Measurements from ENCODE around the gene FSIP2.

The FSIP2 gene

DNA sequence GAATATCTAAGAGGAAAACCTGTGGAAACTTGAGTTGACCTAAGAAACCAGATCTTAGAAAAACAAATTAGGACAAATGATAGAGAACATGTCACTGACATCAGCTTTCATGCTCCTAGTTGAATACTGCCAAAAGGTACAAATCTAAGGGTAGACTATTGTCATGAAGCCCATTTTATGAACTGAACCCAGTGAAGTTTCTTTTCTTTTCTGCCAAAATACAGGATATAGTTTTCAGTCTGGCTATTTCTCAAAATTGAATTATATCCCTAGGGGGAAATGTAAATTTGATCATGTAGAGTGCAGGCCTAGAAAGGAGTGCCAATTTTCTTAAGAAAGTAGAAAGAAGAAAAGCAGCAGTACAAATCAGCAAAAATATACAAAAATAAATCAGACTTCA, 46.6 kb downstream of the FSIP2 start:
- TF ChIP-seq, protein P1, sequence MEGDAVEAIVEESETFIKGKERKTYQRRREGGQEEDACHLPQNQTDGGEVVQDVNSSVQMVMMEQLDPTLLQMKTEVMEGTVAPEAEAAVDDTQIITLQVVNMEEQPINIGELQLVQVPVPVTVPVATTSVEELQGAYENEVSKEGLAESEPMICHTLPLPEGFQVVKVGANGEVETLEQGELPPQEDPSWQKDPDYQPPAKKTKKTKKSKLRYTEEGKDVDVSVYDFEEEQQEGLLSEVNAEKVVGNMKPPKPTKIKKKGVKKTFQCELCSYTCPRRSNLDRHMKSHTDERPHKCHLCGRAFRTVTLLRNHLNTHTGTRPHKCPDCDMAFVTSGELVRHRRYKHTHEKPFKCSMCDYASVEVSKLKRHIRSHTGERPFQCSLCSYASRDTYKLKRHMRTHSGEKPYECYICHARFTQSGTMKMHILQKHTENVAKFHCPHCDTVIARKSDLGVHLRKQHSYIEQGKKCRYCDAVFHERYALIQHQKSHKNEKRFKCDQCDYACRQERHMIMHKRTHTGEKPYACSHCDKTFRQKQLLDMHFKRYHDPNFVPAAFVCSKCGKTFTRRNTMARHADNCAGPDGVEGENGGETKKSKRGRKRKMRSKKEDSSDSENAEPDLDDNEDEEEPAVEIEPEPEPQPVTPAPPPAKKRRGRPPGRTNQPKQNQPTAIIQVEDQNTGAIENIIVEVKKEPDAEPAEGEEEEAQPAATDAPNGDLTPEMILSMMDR (IDR thresholded peaks at IDR 0.05; ENCODE audit: low read depth, low read length, missing control alignments), result no peak
- DNase-seq (ENCODE audit: low read depth), result no peak
- no peak overlapping the region for H3K4me3 ChIP-seq (ENCODE audit: low read depth, low read length)

DNA sequence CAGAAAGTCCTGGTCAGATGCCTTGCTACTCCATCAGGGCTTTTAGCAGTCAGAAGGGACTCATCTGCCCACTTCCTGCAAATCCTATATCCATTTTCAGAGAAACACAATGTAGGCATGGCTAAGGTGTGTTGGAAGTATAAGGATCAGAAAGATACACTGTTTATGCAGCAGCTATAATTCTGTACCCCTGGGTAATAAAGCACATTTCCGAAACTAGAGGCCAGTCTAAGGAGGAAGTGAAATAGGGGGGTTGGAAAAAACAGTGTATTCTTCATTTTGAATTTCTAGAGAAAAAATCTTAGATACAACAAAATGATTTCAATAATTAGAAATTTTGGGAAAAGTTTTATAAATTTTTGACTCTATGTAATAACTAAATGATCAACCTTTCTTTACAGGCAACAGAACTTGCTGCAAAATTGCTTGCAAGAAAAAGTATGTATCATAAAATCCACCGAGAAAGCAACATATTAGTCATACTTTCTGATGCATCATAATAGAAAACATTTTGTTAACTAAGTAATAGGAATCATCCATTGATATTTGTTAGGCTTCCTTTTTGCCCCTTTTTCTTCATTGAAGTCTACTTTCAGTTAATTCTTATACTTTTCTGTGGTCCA, 47.4 kb downstream of the FSIP2 start:
- no peak overlapping the region for H3K4me3 ChIP-seq (ENCODE audit: low read depth, low read length)
- TF ChIP-seq, protein P1 (IDR thresholded peaks at IDR 0.05; ENCODE audit: low read depth, low read length, missing control alignments), result no peak
- DNase-seq (ENCODE audit: low read depth), result no peak

DNA sequence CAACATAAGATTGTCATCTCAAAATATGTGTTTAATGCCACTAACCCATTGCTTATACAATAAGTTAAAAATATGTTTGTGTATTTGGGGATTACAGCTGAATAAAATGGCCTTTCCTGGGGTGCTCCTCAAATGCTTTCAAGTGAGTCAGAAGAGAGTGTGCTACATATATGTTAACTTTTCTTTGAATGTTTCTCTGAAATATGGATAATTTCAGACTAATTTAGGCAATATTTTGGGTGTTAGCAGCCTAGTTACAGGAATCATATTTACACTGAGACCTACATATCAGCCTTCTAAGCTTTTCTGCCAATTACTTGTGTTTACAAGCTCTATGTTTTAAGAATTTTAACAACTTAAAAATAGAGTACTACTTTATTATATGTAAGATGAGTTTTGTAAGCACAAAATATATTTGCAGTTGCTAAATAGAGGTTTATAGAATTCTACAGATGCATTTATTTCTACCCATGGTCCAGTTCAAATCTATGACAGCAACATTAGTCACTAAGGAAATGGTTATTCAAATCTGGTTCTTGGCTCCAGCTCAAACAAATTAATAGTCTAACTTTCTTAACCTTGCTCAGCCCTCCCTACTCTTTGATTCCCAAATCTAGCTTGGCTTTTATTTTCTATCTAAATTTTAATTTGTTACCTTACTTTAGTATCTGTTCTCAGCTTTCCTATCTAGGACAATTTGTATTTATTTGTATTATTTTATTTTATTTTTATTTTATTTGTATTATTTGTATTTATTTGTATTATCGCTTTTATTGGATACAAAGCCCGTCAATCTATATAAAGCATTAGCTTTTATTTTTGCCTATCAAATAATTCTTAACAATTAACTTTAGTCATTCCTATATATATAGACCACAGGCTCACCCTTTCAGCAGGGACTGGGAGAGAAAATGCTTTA, 48.9 kb downstream of the FSIP2 start:
- H3K4me3 ChIP-seq (ENCODE audit: low read depth, low read length), result no peak overlapping the region
- DNase-seq (ENCODE audit: low read depth), result no peak
- TF ChIP-seq, protein P1 (IDR thresholded peaks at IDR 0.05; ENCODE audit: low read depth, low read length, missing control alignments), result no peak

DNA sequence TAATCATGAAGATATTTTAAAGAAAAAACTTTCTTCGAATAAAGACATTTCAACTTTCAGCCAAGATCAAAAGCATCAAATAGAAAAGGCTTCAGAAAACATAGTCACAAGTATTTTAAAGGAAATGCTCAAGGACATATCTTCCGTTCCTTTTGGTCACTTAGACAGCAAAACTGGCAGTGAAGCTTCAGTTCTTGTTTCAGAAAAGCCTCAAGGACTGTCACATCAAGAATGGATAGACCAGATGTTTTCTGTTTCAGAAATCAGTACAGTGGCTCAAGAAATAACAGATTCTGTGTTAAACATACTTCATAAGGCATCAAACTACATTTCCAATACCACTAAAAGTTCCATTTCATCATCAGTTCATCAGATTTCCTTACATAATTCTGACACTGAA, 51.8 kb downstream of the FSIP2 start:
- TF ChIP-seq, protein P1 (IDR thresholded peaks at IDR 0.05; ENCODE audit: low read depth, low read length, missing control alignments), result no peak
- H3K4me3 ChIP-seq (ENCODE audit: low read depth, low read length), result no peak overlapping the region
- no peak for DNase-seq (ENCODE audit: low read depth)

DNA sequence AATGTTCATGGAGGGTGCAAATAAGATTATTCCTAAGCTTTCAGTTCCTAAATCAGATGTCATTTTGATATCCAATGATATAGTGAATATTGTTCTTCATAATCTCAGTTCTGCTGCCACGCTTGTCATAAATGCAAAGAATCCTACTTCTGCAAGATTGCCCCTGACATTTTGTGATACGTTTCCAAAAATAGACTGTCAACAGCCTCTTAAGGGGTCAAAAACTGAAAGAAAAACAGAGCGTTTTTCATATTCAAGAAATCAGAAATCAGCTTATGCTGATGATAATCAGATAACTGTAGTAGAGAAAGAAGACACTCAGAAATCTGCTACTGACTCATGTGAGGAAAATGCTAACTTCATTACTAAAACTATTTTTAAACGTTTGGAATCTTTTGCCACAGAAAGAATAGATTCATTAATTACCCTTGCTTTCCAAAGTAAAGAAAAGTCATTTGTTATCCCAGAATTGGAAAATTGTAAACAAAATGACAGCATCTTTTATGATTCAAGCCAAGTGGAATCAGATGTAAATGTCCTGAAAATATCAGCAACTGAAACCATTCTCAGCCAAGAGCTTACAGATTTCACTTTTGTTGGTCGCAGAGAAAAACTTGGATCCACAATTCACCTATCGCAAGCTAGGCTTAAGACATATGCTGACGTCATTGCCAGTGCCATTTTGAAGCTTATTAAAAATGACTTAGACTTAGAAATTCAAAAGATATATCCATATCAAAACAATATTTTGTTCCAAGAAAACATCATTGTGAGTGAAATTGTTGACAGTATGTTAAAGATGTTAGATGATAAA, 55.1 kb downstream of the FSIP2 start:
- TF ChIP-seq, protein P1 (IDR thresholded peaks at IDR 0.05; ENCODE audit: low read depth, low read length, missing control alignments), result no peak
- DNase-seq (ENCODE audit: low read depth), result no peak
- no peak overlapping the region for H3K4me3 ChIP-seq (ENCODE audit: low read depth, low read length)

DNA sequence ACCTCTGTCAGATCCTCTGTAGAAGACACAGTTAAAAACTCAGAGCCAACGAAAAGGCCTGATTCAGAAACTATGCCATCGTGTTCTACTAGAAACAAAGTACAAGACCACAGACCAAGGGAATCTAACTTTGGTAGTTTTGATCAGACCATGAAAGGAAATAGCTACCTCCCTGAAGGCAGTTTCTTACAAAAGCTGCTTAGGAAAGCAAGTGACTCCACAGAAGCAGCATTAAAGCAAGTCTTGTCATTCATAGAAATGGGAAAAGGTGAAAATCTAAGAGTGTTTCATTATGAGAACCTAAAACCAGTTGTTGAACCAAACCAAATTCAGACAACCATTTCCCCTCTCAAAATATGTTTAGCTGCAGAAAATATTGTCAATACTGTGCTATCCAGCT, 58.2 kb downstream of the FSIP2 start:
- TF ChIP-seq, protein P1 (IDR thresholded peaks at IDR 0.05; ENCODE audit: low read depth, low read length, missing control alignments), result no peak
- no peak for DNase-seq (ENCODE audit: low read depth)

More for the DNA sequence above, 58.2 kb downstream of the FSIP2 start:
- no peak overlapping the region for H3K4me3 ChIP-seq (ENCODE audit: low read depth, low read length)
